Ramos (cell line): ENCODE results near the gene TBRG4.

Experiments used
- in situ Hi-C: fragments of 300-500 bp; cut with MboI; formaldehyde crosslinking; loops from one replicate; pipeline ENCODE4 v1.14.3; 2022; ENCODE audit warnings: low sequenced_read_pairs; ENCODE audit not compliant: unreplicated experiment

The TBRG4 gene

GRCh38 chr7:45065031-45065995 lies 46.2 kb downstream of the TBRG4 start:
- in situ Hi-C loops = no loop called here

- in situ Hi-C loops = no loop called here
Observed at GRCh38 chr7:45064047-45064725, 47.3 kb downstream of the TBRG4 start.

GRCh38 chr7:45061806-45062425 lies 49.6 kb downstream of the TBRG4 start:
- in situ Hi-C loops = no loop called here

GRCh38 chr7:45061352-45061751 lies 50.1 kb downstream of the TBRG4 start:
- in situ Hi-C loops = no loop called here

- in situ Hi-C loops = no loop called here
Observed at GRCh38 chr7:45060295-45060694, 51.2 kb downstream of the TBRG4 start.

- in situ Hi-C loops = no loop called here
Observed at GRCh38 chr7:45057878-45058277, 53.6 kb downstream of the TBRG4 start.

GRCh38 chr7:45055594-45056219 lies 55.8 kb downstream of the TBRG4 start:
- in situ Hi-C loops = no loop called here

- in situ Hi-C loops = no loop called here
Observed at GRCh38 chr7:45055016-45055415, 56.5 kb downstream of the TBRG4 start.

- in situ Hi-C loops = no loop called here
Observed at GRCh38 chr7:45054442-45054841, 57.1 kb downstream of the TBRG4 start.

GRCh38 chr7:45053941-45054340 lies 57.6 kb downstream of the TBRG4 start:
- in situ Hi-C loops = no loop called here

GRCh38 chr7:45053401-45053800 lies 58.1 kb downstream of the TBRG4 start:
- in situ Hi-C loops = no loop called here

- in situ Hi-C loops = no loop called here
Observed at GRCh38 chr7:45052011-45052410, 59.5 kb downstream of the TBRG4 start.

GRCh38 chr7:45050198-45050597 lies 61.3 kb downstream of the TBRG4 start:
- in situ Hi-C loops = no loop called here
